IPS-20b (cell line): ENCODE data around the gene DIS3L2.

Source experiments
- H3K27ac ChIP-seq: one replicate; pipeline ENCODE4 v1.5.1; 2013; ENCODE audit warnings: low read length
- H3K27me3 ChIP-seq: 2 replicates; pipeline ENCODE4 v1.6.1; 2013; ENCODE audit warnings: mild to moderate bottlenecking, low read length, inconsistent platforms; ENCODE audit not compliant: insufficient read depth
- H3K36me3 ChIP-seq: 2 replicates; pipeline ENCODE4 v1.6.1; 2013; ENCODE audit warnings: low read depth, mild to moderate bottlenecking, inconsistent platforms, low read length, moderate library complexity; ENCODE audit not compliant: insufficient read depth
- H3K4me1 ChIP-seq: 2 replicates; pipeline ENCODE4 v1.6.1; 2013; ENCODE audit warnings: mild to moderate bottlenecking, control low read depth, inconsistent platforms, low read length, moderate library complexity; ENCODE audit not compliant: insufficient read depth
- H3K4me3 ChIP-seq: 2 replicates; pipeline ENCODE4 v1.5.1; 2013; ENCODE audit warnings: mild to moderate bottlenecking, low read length, inconsistent platforms
- H3K9ac ChIP-seq: 2 replicates; pipeline ENCODE4 v1.6.1; 2013; ENCODE audit warnings: low read depth, mild to moderate bottlenecking, inconsistent platforms, low read length, moderate library complexity
- H3K9me3 ChIP-seq: 2 replicates; pipeline ENCODE4 v1.6.1; 2013; ENCODE audit warnings: mild to moderate bottlenecking, low read depth, low read length, inconsistent platforms; ENCODE audit not compliant: insufficient read depth

The DIS3L2 gene

DNA sequence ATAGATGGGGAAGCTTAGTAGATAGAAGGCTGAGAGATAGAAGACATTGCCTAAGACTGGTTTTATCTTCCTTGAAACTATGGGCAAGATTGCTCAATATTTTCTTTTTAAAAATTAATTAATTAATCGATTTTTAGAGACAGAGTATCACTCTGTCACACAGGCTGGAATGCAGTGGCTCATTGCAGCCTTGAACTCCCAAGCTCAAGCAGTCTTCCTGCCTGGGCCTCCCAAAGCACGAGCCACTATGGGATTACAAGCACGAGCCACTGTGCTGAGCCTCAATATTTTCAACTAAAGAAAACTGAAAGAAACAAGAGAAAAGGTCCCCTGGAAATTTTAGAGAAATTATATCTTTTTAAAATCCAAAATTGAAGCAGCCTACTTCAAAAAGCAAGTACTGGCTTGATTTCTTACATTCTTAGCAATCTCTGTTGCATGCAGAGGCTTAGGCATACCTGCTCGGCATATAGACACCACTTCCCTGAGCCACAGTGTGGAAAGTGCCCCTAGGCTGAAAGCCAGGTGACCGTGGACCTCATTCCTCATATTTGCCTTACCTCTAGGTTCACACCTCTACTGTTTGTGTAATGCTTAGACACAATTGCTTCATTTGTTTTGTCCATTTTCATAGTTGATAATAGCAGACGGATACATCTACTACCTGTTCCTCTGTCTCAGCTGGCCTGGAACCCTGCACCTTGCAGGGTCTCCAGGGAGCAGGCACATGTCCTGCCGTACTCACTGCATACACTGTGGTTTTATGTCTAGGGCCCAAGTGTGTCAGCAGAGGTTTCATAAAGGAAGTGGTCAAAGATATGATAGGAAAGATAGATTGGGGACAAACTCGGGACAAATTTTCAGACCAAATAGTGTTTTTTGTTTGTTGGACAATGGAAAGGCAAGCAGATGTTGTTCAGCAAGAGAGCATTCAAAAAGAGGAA is 250.5 kb downstream of the DIS3L2 start:
- H3K27me3 ChIP-seq, result no peaks in the 10 kb centered on the region
- no peak overlapping the region for H3K4me3 ChIP-seq
- H3K36me3 ChIP-seq, result 0 out of 2 replicates have a peak, but pooled peaks cover 6% of the 10 kb centered on the region
- no peaks in the 10 kb centered on the region for H3K4me1 ChIP-seq
- H3K27ac ChIP-seq, result no peak overlapping the region
- no peak overlapping the region for H3K9ac ChIP-seq
- no peaks in the 10 kb centered on the region for H3K9me3 ChIP-seq

DNA sequence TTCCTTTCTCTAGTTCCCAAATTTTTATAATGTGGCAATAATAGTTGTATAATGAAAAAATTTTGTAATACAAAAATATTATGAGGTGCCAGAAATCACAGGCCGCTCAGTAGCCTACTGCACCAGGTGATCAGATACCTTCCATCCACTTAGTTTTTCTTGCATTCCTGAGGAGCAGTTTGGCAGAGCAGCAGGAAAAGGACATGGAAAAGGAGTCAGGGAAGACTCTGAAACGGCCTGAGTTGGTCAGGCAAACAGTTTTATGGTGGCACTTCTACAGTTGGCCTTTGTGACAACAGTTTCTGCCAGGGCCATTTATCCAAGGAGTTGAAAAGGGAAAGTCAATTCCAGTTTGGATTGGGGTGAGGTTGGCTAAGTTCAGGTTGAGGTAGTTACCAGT is 251.7 kb downstream of the DIS3L2 start:
- H3K9ac ChIP-seq, result no peak overlapping the region
- H3K27me3 ChIP-seq, result no peaks in the 10 kb centered on the region
- no peaks in the 10 kb centered on the region for H3K9me3 ChIP-seq
- H3K4me3 ChIP-seq, result no peak overlapping the region
- no peaks in the 10 kb centered on the region for H3K4me1 ChIP-seq
- no peak overlapping the region for H3K27ac ChIP-seq
- 0 out of 2 replicates have a peak, but pooled peaks cover 6% of the 10 kb centered on the region for H3K36me3 ChIP-seq

DNA sequence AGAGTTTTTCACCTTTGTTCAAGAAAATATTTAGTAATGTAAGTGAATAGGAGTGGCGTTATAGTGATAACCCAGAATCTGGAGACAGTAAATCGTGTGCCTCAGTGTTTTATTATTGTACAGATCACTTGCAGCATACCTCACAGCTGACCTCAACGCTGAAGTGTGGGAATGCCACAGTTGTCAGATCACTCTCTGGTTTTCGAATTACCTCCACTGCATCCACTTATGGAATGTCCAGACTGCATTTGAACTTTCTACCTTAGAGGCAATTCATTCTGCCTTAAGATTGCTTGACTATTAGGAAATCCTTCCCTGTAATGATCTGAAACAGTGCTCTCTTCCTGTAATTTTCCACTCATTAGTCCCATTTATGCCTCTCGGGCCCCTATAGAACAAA is 252.5 kb downstream of the DIS3L2 start:
- Histone ChIP-seq H3K9ac (no peak overlapping the region), H3K4me1 (no peaks in the 10 kb centered on the region), H3K36me3 (0 out of 2 replicates have a peak, but pooled peaks cover 6% of the 10 kb centered on the region), H3K27ac (no peak overlapping the region), H3K27me3 (no peaks in the 10 kb centered on the region), H3K4me3 (no peak overlapping the region), H3K9me3 (no peaks in the 10 kb centered on the region)

DNA sequence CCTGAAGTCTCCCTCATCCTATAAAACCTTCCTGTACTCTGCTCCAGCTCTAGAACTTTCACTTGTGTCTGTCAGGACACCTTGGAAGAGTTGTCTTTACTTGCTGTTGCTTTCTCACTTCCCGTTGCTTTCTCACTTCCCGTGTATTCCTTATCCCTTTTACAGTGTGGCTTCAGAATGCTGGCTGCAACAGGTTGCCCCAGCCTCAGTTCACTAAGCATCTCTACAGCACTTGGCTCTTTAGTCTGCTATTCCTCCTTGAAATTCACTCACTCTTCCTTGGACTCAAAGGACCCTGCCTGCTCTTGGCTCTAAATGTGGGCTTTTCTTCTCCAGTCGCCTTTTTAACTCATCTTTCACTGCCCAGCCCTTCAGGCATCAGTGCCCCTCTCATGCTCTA is 254.5 kb downstream of the DIS3L2 start:
- no peaks in the 10 kb centered on the region for H3K27me3 ChIP-seq
- no peaks in the 10 kb centered on the region for H3K36me3 ChIP-seq
- no peaks in the 10 kb centered on the region for H3K4me1 ChIP-seq
- H3K4me3 ChIP-seq, result no peak overlapping the region
- no peak overlapping the region for H3K9ac ChIP-seq
- H3K9me3 ChIP-seq, result no peaks in the 10 kb centered on the region
- H3K27ac ChIP-seq, result no peak overlapping the region

DNA sequence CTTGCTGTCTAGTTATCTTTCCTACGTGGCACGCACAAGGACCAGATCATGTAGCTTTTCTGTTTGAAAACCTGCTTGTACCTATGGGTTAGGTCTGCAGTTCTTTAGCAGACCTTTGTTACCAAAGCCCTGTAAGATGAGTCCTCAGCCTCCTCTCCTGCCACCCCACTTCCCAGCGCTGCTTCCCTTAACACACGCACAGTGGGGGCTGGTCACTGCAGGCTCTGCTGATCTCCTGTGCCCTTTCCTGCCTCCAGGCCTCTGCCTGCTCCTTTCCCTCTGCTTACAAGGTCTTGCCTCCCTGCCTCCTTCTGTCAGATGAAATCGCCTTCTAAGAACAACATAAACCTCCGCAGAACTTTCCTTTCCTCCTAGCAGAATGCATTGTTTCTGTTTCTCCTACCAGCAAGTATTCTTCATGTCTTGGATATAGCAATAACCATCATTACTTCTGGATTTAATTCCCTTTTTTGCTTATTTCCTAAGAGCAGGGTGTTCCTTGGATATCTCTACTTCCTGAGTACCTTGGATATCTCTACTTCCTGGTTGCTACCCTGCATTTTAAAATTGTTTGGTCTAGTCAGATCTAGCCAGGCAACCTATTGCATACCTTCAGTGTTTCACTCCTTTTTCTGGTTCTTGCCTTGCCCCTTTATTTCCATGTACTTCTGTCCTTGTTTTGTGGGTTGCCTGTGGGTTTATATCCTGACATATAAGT is 257.4 kb downstream of the DIS3L2 start:
- Histone ChIP-seq H3K9me3 (no peaks in the 10 kb centered on the region), H3K36me3 (no peaks in the 10 kb centered on the region), H3K27me3 (no peaks in the 10 kb centered on the region), H3K27ac (no peak overlapping the region), H3K4me3 (no peak overlapping the region), H3K4me1 (no peaks in the 10 kb centered on the region), H3K9ac (no peak overlapping the region)

DNA sequence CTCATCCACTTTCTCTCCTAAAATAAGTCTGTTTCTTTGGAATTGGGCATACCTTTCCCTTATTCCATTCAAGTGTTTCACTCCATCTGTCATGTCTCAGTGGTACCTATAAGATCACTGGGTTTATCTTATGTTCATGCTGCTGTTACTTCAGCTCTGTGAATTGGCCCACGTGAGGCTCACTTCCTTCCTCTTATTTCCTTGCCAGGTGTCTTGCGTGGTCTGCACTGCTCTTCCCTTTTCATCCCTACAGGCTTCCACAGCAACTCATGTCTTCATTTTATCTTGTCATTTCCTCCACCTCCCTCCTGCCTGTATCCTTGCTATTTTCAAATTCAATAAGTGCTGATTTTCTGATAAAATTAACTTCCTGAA is 258.0 kb downstream of the DIS3L2 start:
- Histone ChIP-seq H3K9me3 (no peaks in the 10 kb centered on the region), H3K9ac (no peak overlapping the region), H3K27ac (no peak overlapping the region), H3K4me1 (no peaks in the 10 kb centered on the region), H3K36me3 (no peaks in the 10 kb centered on the region), H3K27me3 (no peaks in the 10 kb centered on the region), H3K4me3 (no peak overlapping the region)

DNA sequence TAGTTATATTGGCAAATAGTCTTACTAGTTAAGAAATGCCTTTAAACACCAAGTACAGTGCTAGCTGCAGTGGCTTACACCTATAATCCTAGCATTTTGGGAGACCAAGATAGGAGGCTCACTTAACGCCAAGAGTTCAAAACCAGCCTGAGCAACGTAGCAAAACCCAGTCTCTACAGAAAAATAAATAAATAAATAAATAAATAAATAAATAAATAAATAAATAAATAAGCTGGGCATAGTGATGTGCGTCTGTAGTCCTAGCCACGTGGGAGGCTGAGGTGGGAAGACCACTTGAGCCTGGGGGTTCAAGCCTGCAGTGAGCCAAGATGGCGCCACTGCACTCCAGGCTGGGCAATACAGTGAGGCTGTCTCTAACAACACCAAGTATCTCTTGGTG is 258.4 kb downstream of the DIS3L2 start:
- no peaks in the 10 kb centered on the region for H3K9me3 ChIP-seq
- no peaks in the 10 kb centered on the region for H3K36me3 ChIP-seq
- no peaks in the 10 kb centered on the region for H3K27me3 ChIP-seq
- no peaks in the 10 kb centered on the region for H3K4me1 ChIP-seq
- H3K4me3 ChIP-seq, result no peak overlapping the region
- no peak overlapping the region for H3K9ac ChIP-seq
- no peak overlapping the region for H3K27ac ChIP-seq

DNA sequence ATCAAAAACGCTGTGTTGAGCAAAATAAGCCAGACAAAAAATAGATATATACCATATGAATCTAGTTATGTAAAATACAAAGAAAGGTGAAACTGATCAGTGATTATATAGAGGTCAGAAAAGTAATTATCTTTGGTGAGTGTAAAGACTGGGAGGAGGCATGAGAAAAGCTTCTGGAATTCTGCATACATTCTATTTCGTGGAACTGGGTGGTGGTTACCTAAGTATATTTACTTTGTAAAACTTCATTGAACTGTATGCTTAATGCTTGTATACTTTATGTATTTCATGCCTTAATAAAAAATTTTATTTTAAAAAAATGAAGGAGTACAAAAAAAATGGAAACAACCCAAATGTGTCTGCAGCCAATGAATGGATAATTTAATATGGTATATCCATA is 263.9 kb downstream of the DIS3L2 start:
- H3K9ac ChIP-seq, result no peak overlapping the region
- H3K9me3 ChIP-seq, result no peaks in the 10 kb centered on the region
- no peak overlapping the region for H3K27ac ChIP-seq
- no peaks in the 10 kb centered on the region for H3K36me3 ChIP-seq
- H3K4me1 ChIP-seq, result no peaks in the 10 kb centered on the region; the same call in 1 of the 2 replicates
- no peak overlapping the region for H3K4me3 ChIP-seq
- H3K27me3 ChIP-seq, result no peaks in the 10 kb centered on the region

DNA sequence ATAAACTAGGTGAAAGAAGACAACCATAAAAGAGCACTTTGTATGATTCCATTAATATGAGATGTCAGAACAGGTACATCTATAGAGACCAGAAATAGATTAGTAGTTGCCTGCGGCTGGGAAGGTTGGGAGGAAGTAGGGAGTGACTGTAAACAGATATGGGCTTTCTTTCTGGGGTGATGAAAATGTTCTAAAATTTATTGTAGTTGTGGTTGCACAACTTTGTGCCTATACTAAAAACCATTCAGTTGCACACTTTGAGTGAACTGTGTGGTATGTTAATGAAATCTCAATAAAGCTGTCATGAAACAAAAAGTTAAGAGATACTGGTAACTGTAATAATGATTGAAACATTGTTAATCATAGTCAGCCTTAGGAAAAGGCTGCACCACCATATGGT is 264.4 kb downstream of the DIS3L2 start:
- no peaks in the 10 kb centered on the region for H3K9me3 ChIP-seq
- no peaks in the 10 kb centered on the region for H3K27me3 ChIP-seq
- no peak overlapping the region for H3K27ac ChIP-seq
- H3K9ac ChIP-seq, result no peak overlapping the region
- no peaks in the 10 kb centered on the region for H3K36me3 ChIP-seq
- no peak overlapping the region for H3K4me3 ChIP-seq
- peaks cover 3% of the 10 kb centered on the region for H3K4me1 ChIP-seq

DNA sequence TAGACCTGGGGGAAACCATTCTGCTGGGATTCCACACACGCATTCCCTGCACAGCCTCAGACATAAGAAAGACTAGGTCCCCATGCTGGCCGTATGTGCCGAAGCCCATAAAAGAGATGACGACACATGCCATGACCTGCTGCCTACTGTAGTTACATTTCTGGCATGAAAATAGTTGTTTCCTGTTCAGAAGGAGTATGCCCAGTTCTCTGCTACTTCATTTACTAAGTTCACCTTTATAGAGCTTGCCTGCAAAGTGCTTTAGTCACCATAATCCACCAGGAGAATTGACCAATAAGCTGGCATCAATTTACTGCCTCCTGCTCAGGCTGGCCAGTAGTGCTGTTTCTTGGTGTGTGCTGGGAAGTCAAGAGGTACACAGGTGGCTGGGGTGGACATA is 266.8 kb downstream of the DIS3L2 start:
- no peak overlapping the region for H3K27ac ChIP-seq
- H3K4me3 ChIP-seq, result no peak overlapping the region
- H3K9me3 ChIP-seq, result no peaks in the 10 kb centered on the region
- no peaks in the 10 kb centered on the region for H3K27me3 ChIP-seq
- peaks cover 11% of the 10 kb centered on the region for H3K4me1 ChIP-seq
- H3K36me3 ChIP-seq, result no peaks in the 10 kb centered on the region
- no peak overlapping the region for H3K9ac ChIP-seq

DNA sequence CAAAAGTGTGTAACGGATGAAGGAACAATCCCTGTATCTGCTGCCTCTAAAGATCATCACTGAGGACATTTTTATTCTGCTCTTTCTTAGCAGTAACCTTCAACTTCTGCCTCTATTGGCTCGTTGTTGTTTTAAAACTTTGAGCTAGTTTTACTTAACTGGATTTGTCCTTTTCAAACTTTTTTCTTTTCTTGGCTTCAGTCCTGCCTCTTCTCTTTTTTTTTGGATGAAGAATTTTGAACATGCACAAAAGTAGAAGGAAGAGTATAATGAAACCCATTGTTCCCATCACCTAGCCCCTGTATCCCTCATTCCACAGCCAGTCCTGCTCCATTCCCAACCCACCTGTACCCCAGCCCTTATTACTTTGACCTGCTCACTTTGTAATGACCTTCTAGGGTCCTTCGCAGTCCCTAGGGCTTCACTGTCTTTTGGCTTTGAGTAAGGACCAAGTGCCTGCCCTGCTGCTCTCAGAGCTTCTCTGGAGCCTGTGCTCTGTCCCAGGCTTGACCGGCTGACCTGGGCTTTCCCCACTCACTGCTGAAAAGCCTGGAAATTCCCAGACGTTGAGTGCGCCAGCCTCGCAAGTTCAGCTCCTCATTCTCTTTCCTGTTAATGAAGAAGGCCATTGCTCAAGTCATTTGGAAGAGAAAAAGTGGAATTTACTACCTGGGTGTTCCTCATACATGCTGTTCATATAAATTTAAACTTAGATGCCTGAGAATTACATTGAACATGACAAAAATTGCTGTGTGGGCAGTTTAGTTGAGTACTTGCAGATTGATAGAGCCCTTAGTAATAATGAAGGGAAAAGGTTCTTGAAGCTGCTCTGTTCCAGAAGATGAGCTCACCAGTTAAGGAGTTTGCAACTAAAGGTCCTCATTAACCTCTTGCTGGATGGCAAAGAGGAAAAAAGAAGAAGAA is 267.7 kb downstream of the DIS3L2 start:
- no peaks in the 10 kb centered on the region for H3K36me3 ChIP-seq
- H3K4me3 ChIP-seq, result no peak overlapping the region
- H3K4me1 ChIP-seq, result peaks cover 11% of the 10 kb centered on the region
- no peak overlapping the region for H3K9ac ChIP-seq
- H3K27ac ChIP-seq, result no peak overlapping the region
- no peaks in the 10 kb centered on the region for H3K9me3 ChIP-seq
- no peaks in the 10 kb centered on the region for H3K27me3 ChIP-seq
